Smooth muscle cell of the brain vasculature (primary cell): Measurements from ENCODE around the gene CRIM1.

ENCODE experiments used
- DNase-seq: peaks from one replicate; pipeline ENCODE4 v3.0.0-alpha.2; 2012; ENCODE audit warnings: low read depth, low spot score

Gene CRIM1

DNA sequence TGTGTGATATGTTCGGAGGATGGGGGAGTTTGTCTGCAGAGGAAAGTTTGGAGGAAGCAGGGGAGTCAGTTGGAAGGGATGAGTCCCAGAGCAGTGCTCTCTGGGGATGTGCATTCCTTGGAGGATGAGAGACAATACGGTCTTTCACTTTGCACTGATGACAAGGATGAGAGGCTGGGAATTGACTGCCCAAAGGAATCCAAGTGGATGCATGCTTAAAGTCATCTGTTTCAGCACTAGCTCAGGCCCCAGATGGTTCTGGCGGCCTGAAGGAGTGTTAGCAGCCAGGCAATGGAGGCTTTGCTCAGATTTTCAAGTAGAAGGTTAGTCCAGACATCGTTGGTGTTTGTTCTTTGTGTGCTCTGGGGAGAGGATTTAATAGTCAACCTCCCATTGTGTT lies 100.2 kb downstream of the CRIM1 start:
- DNase-seq, result no peak

DNA sequence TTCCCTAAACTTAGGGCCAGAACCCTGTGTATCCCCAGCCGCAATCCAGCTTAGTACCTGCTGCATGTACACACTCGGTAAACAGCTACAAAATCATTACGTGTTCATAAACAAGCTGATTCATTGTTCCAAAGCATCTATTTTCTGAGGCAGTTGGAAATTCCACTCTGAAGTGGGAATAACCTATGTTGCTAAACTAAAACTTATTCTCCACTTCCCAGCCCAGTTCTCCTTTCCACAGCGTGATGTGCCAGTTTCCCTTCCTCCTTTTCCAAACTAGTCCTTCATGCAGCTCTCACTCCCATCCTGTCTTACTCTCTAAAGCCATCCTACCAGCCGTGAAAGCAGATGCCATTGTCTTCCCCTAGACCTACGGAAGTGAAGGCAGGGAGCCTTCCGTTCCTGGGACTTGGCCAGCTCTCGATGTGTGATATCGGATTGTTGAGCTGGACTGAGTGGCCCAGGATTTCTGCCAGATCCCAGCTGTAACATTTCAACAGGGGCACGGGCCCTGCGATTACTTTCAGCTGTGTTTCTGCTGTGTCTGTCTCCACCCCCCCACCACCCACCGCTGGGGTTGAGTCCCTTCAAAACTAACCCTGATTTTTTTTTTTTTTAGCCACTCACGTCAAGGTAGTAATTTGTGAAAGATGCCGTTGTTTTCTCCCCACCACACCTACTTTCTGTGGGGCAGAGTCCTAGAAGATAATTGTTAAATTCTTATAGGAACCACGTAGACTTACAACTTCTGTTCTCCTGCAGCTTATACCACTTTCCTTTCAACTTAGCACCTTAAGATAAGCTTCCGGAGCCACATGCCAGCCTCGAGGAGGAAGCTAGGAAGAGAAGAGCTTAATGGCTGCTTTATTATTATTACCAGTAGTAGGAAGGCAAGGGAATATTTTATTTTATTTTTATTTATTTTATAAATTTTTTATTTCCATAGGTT lies 100.9 kb downstream of the CRIM1 start:
- DNase-seq, result no peak

DNA sequence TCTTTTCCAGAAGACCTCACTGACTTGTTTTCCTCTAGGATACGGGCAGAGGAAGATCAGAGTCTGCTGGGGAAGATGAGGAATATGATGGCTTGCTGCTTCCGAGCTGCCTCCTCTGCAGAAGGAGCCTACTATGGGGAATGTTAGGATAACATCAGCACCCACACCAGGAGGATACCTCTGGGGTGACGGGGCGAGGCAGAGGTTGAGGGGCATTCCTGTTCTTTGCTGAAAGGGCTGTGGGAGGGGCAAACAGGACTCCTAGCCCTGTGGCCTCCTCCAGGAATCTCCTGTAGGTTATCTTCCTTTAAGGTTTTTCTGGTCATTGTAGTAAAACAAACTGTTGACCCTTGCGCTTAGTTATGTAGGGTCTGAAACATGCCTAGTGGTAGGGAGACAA lies 102.5 kb downstream of the CRIM1 start:
- no peak for DNase-seq

DNA sequence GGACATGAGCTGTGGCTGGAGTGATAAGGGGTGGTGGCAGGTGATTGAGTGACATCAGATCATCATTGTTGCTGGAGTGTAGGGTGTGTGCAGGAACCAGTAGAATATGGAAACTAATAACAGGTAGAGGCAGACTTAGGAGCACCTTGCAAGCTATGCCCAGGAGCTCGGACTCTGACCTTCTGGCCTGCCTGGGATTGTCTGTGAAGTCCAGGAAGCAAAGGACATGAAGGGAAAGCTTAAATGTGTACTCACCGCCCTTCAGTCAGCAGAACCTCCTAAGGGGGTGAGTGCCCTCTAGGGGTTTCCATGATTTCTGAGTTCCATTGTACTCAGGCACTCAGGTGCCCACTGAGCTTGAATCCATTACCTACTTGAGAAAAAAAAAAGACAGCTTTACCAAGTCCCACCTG lies 104.2 kb downstream of the CRIM1 start:
- no peak for DNase-seq

DNA sequence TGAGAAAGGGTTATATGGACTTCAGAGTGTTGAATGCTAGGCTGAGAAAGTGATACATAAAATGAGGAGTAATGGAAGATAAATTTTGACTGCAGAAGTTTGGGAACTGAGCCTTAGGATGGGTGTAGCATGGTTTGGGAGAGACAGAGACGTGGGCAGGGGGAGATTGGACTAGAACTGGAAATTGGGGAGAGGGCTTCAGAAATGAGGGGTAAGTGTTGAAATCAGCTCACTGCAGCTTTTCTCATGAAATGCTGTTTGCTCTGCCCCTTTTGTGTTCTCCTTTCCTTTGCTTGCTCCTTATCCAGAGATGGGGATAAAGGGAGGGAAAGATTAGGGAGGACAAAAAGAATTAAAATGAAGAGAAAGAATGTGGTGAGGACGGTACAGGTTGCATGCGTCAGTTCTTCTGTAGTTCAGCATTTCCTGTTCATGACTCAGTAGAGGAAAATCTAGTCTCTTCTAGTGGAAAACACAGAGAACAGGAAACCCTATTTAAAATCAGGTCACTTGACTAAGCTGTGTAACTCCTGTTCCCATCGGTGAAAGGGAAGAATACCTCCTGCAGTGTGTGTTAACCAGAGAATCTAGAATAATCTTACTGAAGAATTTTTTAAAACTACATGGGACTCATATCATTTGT lies 105.6 kb downstream of the CRIM1 start:
- peak; percentile 63 for DNase-seq

DNA sequence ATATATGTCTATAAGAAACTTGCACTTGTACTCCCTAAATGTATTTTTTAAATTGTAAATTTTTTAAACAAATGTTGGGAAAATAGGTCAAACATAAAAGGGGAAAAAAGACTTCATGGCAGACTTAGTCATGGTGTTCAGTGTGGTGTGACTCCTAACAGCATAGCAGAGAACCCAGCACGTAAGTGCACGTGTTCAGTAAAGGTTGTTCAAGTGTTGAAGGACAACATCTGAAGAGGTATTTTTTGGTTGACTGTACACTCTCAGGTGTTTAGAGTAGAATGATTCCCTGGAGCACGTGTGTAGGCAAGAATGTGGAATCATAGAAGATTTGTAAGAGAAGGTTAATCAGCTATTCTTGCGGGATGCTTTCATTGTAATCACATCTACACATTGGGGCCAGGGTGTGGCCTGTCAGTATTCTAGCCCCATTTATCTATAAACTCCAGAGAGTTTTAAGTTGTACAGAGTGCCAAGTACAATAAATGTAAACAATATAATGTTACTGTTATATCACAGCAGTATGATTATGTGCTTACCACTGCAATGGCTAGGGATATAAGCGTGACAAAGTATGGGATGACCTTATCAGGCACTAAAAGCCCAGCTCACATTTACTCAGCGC lies 106.8 kb downstream of the CRIM1 start:
- DNase-seq, result no peak

DNA sequence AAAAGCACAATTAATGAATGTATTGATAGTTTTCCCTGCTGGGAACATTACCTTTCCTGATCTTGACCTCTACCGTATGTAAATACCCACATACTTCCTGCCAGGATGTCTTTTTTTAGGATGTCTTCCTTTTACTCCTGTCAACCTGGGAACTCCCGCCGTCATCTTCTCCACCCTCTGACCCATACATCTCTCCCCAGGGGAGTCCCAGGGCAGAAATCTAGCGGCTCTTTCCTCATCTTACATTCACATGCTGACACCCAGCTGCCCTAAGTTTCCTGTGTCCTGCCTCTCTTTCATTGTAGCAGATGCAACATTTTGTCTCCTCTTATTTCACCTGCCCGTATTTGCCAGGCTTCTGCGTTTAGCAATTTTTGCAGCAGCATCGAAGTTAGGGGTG lies 107.8 kb downstream of the CRIM1 start:
- no peak for DNase-seq

DNA sequence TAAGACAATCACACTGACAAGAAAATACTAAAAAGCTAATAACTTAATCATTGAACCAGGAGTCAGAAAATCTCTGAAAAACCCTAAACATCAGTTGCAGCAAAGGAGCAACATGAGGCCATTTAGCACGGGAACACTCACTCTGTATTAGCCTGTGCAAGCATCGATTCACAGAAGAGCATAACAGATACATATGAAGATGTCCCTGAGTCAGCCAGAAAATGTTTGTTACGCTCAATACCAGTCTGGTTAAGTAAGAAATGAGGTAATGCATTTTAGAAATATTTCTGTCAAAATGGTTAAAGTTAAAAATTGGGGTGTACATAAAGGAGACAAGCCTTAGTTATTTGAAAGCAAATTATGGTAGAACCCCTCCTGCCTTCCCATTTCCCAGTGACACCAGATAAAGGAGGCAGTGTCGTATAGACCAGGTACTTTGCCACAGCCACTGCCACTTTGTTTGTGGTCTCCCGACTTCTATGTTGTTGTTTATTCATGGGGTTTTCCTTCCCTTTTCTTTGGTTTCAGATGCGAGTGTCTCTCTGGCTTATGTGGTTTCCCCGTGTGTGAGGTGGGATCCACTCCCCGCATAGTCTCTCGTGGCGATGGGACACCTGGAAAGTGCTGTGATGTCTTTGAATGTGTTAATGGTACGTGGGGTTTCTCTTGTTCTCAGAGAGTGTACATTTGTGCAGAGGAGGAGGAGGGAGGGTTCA lies 108.6 kb downstream of the CRIM1 start:
- DNase-seq, result no peak

DNA sequence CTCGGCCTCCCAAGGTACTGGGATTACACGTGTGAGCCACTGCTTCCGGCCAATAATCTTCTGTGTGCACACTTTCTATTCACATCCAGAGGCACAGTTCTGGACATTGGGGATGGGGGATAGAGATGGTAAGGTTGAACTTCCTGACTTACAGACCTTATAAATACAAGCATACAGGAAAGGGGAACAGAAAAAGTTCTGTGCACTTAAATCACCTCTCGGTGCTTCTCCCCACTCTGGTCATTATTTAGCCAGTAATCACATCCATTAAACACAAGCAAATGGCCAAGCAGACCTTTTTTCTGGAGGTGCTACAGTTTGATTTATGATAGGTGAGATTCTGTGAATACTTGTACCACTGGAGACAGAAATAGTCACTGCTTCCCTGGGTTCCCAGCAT lies 110.6 kb downstream of the CRIM1 start:
- DNase-seq, result no peak

DNA sequence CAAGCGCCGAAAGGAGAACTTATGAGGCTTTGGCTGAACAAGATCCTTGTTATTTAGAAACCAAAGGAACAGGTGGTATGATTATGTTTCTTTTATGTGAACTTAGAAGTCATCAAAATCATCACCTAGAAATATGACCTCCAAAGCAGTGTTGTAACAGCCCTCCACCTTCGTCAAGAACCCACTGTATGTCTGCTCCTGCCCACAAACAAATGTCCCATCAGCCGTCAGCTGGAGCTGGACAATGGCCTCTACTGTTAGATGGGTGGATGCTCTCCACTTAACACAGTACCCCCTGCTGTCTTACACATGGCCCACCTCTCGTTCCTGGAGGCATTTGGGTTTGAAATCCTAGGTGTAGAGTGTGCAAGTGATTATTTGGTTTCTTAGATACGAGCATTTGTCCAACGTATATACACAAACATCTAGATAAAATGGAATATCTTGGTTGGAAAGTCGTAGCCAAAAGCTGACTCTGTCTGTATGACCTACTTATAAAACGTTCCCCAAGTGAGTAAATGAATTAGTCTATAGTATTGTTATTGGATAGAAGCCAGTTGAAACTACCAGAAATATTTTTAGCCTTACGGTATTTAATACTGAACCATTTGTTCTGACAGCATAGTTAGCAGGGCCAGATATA lies 113.0 kb downstream of the CRIM1 start:
- no peak for DNase-seq

DNA sequence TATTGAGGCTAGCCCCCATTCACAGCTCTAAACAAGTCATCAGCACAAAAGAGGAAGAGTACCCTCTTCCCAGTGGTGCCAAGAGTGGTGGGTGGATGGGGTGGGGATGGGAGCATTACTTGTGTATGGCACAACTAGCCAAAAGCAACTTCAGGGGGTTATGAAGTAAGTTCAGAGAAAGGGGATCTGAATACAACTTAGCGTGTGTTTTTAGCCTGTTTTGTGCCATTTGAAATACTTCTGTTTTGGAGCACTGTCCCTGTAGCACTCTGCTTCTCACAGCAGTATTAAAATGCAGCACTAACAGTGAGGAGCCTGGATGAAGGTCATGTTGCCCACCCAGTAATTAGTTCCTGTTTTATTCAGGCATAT lies 113.5 kb downstream of the CRIM1 start:
- no peak for DNase-seq

DNA sequence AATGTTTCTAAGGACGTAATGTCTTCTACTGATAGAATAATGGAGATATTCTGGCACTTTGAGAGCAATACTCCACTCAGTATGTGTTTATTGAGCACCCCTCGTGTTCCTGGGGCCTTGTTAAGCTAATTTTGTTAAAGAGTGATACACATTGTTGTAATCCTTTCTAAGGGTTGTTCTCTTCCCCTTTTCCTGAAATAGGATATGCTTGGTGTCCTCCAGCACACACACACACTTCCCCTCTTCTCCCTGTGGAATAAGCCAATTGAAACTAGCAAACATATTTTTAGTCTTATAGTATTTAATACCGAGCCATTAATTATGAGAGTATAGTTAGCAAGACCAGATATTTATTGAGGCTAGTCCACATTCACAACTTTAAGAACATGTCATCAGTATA lies 114.1 kb downstream of the CRIM1 start:
- no peak for DNase-seq

DNA sequence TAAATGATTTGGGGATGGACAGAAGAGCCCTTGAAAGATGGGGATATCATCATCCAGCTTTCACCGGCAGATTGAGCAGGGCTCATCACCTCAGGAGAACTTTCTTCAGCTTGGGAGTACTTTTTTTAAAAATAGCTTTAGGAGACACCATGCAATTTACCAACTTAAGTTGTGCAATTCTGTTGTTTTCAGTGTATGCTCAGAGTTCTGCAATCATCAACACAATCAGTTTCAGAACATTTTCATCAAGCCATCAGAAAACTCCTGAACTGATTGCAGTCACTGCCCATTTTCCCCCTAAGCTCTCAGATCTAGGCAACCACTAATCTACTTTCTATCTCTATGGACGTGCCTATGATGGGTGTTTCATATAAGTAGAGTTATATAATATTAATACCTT lies 117.7 kb downstream of the CRIM1 start:
- no peak for DNase-seq

DNA sequence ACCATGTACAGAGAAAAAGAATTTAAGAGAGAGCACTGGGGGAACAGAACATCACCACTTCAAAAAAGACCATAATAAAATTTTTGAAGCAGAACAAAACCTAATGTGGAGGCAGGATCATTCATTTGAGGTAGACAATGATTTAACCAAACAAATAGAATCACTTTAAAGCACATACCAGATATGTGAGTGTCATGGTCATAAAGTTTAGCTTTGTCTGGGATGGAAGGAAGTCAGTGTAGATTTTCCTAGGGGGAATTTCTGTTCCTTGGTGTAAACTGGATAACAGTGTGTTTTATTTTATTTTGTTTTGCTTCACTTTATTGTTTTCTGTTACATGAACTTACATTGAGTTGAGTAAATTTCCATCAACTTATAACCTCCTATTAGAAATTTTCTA lies 120.8 kb downstream of the CRIM1 start:
- no peak for DNase-seq

DNA sequence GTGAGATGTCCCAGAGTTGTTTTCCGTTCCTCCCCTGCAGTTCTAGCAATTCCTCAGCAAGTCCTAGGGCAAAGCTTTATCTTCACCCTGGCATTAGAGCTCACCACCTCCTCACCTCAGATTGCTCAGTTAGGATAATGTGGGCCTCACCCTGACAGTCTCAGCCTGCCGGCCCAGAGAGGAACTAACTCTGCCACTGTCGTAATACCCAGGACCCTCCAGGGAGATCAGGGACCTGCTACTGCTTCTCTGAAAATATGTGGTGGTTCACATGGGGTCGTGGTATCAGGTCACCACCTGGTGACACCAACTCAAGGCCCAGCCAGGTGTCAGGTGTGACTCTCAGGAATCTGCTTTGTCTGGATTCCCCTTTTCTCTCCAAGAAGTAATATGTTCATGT lies 121.7 kb downstream of the CRIM1 start:
- DNase-seq, result no peak

DNA sequence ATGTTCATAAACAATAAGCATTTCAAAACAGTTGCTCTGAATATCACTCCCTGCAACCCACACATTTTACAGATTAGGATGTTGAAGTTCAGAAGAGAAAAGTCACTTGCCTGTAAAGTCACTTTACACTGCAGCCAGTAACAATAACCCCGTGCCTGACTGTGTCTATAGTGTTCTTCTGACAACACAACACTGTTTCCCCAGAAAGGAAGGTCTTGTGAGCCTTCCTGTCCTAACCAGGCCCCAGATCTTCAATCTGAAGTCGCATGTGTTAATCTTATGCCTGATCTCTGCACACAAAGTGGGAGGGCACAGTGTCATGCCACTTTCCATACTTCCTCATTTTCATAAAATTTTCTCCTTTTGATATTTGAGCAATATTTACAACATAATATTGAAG lies 122.2 kb downstream of the CRIM1 start:
- DNase-seq, result no peak

DNA sequence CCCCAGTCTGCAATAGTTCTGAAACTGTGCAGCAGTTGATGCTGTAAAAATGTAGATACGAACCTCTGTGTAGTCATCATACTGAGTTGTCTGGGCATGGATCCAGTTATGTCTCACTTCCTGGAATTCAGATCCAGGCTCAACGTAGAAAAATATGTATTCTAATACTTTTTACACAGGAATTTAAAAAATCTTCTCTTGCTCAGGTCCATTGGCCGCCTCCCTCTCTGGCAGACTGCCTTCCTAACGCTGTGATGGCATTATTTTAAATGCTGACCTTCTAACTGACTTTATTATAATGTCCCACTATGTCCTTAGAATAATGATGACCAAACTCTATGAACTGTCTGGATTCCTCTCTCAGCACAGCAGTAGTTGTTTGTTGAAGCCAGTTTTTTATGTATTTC lies 122.8 kb downstream of the CRIM1 start:
- DNase-seq, result peak; percentile 77

DNA sequence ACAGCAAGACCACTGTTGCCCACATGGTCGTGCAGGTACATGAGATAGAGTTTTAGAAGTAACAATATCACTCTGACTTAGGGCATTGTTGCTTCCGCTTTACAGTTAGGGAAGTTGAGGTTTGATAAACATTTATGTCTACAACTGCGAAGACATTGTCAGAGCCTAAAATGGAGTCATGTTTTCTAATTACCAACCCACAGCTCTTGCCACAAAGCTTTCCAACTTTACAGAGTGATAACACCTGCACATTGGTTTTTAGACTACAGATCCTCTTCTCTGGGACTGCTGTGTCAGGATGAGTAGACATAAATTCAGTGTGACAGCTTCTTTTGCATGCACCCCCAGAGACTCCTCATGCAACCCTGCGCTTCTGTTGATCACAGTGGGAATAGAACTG lies 123.4 kb downstream of the CRIM1 start:
- no peak for DNase-seq

DNA sequence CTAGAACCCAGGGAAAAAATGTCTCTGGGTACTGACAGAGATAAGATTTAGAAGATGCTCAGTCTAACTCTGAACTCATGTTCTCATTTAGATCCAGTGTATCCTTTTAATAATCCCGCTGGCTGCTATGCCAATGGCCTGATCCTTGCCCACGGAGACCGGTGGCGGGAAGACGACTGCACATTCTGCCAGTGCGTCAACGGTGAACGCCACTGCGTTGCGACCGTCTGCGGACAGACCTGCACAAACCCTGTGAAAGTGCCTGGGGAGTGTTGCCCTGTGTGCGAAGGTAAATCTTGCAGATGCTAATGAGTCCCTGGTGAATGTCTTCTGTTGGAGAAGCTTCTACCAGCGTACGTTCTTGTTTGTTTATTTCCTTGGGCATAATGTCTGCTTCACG lies 123.8 kb downstream of the CRIM1 start:
- no peak for DNase-seq

DNA sequence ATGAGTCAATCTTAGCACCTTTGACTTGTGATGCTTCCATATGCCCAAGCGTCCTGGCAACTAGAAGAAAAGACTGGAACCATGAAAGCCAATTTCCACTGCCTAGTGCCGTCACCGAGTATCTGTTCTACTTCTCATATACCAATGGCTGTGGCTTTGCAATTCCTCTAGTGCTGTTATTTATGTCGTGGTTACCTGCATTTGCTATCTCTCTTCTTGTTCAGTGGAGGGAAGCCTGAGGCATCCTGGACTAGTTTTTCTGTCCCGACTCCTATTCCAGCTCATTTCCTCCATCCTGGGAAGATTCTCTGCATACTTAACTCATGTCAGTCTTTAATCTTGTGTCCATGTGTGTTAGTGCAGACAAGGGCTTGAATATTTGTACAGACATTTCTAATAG lies 124.5 kb downstream of the CRIM1 start:
- no peak for DNase-seq

DNA sequence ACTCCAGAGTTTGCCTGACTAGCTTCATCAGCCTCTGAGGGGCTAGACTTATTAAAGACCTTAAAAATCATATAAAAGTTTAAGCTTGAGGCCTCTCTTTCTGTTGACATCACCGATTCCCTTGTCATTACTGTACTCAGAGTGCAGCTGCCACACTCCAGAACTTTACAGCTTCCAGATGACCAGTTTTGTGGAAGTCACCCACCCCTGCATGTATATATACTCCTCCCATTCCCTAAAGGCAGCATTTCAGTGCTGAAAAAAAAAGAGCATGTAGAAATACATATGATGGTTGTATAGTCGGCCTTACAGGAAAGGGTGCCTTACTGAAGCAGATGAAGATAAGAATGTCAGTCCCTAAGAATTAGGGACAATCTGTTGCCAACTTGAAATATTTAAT lies 125.1 kb downstream of the CRIM1 start:
- DNase-seq, result no peak

DNA sequence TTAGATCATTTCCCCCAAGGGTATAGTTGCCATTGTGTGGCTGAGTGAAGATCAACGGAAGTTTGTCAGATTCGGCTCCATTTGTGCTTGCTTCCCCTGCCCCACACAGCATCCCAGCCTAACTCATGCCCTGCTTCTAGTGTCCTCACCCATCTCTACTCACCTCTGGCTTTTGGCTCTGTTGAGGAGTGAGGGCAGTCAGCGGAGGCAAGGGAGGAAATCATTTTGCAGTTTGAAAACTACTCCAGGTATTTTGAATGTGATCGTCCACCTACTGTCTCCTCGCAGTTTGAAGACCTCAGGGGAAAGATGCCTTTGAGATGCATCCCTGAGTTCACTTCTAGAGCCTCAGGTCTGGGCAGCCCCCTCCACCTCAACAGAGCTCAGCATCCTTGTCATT lies 126.1 kb downstream of the CRIM1 start:
- DNase-seq, result no peak
